Uterus (tissue), 2 donors: Measurements from ENCODE around the gene PRR33.

Experiments
- CTCF ChIP-seq, 4 experiments: fragments of 200-600 bp in 2 of 4; fragments of 450-650 bp in 2 of 4; sonication (generic) in 2 of 4; IDR thresholded peaks; one replicate each; pipeline ENCODE4 v1.5.1; 2016 to 2019; ENCODE audit warnings: antibody characterized with exemption in 4 of 4, mild to moderate bottlenecking in 2 of 4, moderate library complexity in 1 of 4
- POLR2A ChIP-seq, 2 donors: fragments of 450-650 bp; IDR thresholded peaks; one replicate each; pipeline ENCODE4 v1.6.1; 2016; ENCODE audit warnings: antibody characterized with exemption in 2 of 2, mild to moderate bottlenecking in 1 of 2, moderate library complexity in 1 of 2

DNA sequence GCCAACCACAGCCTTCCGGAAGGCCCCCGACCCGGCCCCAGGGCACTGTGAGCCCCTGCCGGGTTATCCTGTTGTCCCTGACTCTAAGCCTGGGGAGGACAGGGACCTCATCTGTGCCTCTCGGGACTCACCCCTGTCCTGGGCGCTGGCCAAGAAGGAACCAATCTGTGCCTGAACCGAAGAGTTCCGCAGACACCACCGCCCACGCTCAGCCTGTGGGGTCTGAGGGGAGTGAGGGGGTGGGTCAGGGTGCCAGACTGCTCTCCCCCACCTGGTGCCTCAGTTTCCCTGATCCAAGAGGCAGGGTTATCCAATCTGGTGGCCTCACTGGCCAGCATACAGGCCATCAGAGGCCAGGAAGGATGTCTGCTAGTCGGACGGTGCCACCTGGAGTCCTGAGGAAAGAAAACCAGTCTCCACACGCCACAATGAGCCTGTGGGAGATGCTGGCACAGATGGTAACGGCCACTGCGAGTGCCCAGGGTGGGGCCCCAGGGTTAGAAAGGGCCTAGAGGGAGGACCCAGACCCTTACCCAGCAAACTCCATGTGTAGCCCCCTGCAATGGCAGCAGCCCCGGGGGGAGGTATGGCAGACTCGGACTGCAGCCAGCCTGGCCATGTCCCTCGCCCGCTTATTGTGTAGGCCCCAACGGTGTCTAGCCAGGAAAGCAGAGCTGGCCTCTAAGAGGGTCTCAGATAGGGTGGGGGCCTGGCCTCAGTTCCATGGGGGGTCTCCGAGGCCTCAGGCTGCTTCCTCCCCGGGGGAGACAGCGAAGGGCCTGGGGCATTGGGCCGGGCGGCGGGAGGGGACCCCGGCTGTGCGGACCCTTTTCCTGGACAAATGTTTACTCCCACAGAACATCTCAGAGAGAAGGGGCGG, 27.0 kb upstream of the PRR33 start:
- no peak for TF ChIP-seq CTCF (IDR thresholded peaks at IDR 0.05)
- no peak for TF ChIP-seq POLR2A (IDR thresholded peaks at IDR 0.05)
